ENCODE measurements around the gene GABPB1.
"Not testable (repeated sequence)": the region's sequence is repeated elsewhere in the genome, so short reads cannot be mapped to it uniquely, and the experiment has no call there.

The GABPB1 gene

DNA sequence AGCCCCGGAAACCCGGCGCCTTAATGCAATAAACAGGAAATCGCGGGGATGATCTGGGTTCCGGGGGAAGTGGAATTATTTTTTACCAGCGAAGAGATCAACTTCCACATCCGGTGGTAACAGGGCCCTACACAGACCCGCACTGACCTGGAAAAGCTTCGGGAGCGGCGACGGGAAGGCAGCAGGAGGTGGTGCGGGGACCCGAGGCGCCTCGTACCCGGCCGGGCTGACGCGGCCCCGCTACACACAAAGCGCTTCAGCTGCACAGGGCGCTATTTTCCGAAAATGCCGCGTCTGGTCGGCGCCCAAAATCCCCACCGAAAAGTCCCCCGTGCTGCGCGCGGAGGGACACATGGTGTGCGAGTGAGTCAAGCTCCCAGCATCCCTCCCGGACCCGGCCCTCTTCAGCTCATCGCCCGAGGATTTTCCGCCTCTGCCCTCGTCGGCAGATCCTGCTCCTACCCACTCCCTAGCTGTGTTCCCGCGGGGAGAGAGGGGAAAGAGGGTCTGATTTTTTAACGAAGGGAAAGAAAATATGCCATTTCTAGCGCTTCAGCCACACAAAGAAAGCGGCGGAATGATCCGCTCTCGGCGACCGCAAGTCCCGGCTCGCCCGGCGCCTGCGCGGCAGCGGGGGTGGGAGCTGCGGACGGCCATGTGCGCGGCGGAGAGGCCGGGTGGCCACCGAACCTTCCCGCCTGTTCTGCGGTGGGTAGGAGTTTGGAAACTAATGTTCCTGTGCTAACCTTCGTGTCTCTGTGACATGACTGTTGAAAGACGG lies at the start of gene GABPB1:
TSS of gene GABPB1 (minus strand) at position 361 of the 781 bp plus-strand sequence. CDS start 45,400 bp downstream, outside the sequence.
- DNase-seq = peak; percentile 89

DNA sequence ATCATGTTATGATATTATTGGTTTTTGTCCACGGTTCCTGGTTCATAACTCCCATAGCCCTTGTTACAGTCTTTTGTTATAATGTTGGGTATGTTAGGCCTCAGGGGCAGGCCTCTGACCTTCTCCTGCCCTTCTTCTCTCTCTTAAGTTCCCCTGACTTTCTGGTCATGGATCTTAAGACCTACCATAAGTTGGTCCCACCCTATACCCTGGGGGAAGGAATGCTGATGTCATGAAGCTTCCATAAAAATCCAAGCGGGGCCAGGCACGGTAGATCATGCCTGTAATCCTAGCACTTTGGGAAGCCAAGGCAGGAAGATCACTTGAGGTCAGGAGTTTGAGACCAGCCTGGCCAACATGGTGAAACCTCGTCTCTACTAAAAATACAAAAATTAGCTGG lies 36.6 kb upstream of the GABPB1 start:
- not testable (repeated sequence) for DNase-seq

DNA sequence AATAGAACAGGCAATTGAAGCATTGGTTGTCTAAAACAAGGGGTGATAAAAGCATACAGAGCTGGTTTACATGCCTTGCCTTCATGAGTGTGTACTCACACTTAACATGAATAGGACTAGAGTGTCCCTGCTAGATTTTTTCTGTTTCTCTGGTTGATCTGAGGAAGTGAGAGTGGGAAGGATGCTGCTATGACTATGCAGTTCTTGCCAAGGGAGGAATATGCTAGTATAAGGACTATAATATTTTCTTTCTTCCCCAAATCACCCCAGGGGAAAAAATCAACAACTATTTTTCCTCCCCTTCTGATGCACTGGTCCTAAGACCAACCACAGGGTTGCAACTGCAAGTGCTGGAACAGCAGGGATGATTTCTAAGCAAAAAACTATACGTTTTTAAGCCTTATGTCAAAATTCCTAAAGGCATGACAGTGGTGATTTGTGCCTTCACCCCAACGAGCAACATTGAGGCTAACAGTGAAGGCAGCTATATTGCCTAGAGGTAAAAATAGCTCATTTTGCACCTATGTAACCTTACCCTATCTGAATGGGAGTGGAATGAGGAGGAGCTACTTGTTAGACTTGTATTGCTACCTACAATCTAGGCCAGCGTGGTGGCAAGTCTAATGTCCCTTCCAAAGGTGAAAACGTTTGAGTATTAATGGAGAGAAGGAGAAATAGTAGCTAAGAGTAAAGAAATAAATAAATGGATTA lies 35.7 kb upstream of the GABPB1 start:
- DNase-seq = no peak

DNA sequence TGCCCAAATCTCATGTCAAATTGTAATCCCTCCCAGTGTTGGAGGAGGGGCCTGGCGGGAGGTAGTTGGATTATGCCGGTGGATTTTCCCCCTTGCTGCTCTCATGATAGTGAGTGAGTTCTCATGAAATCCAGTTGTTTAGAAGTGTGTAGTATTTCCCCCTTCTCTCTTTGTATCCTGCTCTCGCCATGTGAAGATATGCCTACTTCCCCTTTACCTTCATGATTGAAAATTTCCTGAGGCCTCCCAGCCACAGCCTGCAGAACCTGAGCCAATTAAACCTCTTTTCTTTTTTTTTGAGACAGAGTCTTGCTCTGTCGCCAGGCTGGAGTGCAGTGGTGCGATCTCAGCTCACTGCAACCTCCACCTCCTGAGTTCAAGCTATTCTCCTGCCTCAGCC lies 27.4 kb upstream of the GABPB1 start:
- DNase-seq = not testable (repeated sequence)

DNA sequence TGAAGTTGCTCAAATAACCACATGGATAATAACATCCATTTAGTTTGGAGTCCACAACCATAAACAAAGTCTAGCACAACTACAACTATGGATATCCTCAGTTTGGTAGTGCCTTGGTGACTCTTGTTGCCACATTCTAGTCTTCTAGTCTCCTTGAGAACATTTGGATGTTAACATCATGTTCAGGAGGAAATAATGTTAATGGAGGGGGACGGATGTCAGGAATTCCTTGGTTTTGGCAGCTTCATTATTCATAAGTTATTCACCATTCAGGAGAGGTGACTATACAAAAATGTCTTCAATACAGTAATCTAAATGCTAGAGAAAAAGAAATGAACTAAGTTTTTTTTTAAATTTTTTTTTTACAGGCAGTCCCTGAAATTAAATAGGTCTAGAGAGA lies 26.4 kb upstream of the GABPB1 start:
- no peak for DNase-seq

DNA sequence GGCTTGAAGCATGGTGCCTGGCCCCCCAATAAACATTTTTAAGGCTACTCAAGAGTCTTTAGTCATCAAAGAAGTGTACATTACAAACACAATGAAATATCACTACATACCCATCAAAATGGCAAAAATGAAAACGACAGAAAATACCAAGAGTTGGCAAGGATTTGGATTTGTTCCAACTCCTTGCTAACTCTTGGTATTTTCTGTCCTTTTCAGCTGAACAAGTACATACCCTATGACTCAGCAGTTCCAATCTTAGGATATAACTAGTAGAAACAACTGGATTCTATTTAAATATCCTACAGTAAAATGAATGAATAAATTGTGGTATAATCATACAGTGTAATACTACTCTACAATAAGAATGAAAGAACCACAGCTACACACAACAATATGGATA lies 25.1 kb upstream of the GABPB1 start:
- no peak for DNase-seq

DNA sequence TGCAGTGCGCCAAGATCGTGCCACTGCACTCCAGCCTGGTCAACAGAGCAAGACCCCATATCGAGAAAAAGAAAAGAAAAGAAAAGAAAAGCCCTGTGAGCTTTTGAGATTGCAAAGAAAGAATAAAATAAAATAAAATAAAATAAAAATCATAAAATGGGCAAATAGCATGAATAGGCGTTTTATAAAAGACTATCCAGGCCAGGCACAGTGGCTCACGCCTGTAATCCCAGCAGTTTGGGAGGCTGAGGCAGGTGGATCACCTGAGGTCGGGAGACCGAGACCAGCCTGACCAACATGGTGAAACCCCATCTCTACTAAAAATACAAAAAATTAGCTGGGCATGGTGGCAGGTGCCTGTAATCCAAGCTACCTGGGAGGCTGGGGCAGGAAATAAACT lies 24.4 kb upstream of the GABPB1 start:
- not testable (repeated sequence) for DNase-seq

DNA sequence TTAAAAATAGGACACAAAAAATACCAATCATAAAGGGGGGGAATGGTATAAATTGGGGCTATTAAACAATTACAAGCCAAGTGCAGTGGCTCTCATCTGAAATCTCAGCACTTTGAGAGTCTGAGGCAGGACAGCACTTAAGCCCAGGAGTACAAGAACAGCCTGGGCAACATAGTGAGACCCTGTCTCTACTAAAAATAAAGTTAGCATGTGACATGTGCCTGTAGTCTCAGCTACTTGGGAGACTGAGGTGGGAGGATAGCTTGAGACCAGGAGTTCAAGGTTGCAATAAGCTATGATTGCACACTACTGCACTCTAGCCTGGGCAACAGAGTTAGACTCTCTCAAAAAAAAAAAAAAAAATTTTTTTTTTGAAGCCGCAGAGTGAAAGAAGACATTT lies 23.8 kb upstream of the GABPB1 start:
- DNase-seq = no peak

DNA sequence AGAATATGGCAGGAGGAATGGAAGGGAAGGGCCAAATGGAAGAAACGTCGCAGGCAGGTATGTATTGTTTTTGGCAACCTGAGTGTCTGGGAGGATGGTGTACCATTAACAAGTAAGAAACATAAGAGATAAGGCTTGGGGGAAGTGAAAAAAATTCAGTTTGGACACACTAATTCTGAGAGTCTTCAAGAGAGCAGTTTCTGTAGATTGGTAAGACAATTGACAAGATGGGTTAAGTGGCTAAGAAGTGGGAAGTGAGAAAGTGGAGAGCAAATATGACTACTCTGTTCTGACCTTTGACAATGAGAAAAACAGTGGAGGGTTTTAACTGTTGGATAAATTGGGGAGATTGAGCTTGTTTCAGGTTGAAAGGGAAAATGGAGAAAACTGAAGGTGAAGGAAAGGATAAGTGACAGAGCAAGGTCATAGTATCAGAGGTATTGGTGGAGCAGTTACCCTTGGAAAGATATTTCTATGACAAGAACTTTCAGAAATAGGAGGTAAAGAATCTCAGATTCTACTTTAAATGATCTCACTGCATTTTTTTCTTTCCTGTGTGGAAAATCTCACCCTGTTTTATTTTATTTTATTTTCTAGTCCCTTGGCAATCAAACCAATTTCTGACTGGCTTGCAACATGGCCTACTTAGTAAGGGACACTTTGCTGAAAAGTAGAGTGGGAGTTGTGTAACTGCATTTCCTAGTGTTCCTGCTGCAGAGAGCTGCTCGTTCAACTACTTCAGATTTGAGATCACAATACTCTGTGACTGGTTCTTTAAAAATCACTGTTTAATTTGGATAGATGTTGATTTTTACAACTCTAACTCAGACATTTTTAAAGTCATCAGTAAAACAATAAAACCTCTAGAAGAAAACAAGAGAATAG lies 23.1 kb upstream of the GABPB1 start:
- no peak for DNase-seq

DNA sequence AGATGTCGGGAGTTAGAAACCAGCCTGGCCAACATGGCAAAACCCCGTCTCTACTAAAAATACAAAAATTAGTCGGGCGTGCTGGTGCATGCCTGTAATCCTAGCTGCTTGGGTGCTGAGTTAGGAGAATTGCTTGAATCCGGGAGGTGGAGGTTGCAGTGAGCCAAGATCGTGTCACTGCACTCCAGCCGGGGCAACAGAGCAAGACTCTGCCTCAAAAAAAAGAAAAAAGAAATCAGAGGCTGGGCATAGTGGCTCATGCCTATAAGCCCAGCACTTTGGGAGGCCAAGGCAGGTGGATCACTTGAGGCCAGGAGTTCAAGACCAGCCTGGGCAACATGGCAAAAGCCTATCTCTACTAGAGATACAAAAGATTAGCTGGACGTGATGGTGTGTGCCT lies 14.6 kb upstream of the GABPB1 start:
- DNase-seq = not testable (repeated sequence)

DNA sequence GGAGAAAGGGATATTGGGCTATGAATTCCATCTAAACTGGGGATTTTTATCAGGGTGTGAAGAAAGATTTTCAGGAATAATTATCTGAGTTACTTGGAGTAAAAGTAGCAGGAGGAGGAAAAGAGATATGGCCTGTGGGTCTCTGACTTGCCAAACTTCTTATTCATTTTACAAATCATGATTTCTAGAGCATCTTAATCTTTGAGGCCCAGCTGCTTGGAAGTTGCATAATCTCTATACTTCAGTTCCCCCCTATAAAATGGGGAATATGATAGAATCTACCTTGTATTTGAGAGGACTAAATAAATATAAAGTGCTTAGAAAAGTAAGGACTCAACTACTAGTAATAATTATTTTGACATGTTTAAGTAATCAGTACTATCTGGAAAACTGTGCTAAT lies 11.0 kb upstream of the GABPB1 start:
- no peak for DNase-seq

DNA sequence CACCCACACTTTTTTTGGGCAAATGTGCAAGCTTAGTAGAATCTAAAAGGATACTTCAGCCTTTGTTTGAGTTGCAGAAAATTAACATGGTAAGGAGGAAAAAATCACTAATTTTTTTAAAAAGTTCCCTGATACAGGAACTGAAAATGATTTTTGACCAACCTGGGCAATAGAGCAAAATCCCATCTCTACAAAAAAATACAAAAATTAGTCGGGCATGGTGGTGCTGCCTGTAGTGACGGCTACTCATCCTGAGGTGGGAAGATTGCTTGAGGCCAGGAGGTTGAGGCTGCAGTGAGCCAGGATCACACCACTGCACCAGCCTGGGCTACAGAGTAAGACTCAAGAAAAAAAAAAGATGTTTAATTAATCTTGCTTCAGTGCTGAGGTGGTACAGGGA lies 10.6 kb upstream of the GABPB1 start:
- DNase-seq = no peak

DNA sequence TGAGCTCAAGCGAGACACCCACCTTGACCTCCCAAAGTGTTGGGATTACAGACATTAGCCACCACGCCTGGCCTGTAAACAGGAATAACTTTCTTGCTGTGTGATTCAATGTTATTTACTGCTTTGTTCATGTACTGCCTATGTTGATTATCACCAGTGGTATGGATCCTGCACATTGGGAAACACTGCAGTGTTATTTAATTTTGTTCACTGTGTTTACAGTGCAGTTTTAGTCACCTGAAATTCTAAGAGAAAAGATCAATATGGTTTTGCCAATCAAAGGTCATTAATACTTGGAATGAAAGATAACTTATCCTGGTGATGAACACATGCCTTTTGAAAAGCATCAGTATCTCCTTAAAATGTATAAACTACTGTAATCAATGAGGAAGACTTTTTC lies 8.6 kb upstream of the GABPB1 start:
- no peak for DNase-seq

DNA sequence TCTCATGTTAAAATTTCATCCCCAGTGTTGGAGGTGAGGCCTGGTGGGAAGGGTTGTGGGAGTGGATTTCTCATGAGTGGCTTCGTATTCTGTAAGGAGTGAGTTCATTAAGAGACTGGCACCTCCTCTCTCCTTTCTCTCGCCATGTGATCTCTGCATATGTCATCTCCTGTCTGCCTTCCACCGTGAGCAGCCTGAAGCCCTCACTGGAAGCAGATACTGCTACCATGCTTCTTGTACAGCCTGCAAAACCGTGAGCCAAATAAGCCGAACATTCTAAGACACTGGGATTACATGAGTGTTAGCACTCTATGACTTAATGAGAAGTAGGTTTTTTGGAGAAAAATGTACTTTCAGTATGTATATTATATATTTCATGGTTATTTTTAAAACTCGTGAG lies 6.8 kb upstream of the GABPB1 start:
- DNase-seq = no peak

DNA sequence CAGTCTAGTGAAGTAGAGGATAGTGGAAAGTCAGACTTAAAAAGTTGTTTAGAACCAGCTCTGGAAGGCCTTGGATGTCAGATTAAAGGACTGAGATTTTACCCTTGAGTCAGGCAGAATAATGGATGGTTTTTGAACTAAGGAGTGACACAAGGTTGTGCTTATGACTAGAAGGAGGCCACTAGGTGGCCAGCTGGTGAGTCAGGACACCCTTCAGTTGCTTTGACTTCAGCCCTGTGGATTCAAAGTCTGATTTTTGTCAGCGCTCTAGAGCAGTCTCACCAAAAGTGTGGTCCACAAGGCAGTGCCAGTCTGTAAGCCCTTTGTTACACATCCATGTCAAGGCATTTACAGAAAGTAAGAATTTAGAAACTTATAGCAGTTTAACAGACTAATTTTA lies 3.8 kb upstream of the GABPB1 start:
- peak; percentile 58 for DNase-seq

DNA sequence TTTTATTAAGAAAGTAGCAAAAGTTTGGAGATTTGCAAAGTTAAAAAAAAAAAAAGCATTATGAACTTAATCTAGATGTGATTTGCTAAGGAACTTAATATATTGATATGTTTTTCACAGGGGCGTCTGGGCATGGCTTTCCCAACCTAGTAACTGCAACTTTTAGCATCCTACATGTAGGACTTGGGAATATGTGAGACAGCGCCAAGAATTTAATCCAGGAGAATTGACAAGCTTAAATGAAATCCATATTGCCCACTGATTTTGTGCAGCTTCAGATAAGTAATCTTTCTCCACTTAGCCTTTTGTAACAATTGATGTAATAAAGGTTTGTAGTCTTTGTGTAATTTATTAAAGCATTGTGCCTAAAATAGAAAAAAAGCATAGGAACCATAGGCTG lies 982 bp upstream of the GABPB1 start:
- DNase-seq = no peak

DNA sequence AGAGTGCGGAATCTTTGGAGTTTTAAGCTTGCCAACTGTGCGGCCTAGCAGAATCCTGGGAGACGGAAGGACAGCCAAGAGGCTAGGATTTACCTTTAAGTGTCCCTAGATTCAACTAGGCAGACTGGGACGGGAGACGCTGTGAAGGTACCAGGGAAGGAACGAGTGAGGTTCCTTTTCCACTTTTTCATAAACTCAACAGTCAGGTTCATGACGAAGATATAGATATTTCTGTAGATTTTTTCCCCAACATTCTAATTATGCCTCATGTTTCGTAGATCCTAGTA lies 564 bp upstream of the GABPB1 start:
- DNase-seq = no peak

DNA sequence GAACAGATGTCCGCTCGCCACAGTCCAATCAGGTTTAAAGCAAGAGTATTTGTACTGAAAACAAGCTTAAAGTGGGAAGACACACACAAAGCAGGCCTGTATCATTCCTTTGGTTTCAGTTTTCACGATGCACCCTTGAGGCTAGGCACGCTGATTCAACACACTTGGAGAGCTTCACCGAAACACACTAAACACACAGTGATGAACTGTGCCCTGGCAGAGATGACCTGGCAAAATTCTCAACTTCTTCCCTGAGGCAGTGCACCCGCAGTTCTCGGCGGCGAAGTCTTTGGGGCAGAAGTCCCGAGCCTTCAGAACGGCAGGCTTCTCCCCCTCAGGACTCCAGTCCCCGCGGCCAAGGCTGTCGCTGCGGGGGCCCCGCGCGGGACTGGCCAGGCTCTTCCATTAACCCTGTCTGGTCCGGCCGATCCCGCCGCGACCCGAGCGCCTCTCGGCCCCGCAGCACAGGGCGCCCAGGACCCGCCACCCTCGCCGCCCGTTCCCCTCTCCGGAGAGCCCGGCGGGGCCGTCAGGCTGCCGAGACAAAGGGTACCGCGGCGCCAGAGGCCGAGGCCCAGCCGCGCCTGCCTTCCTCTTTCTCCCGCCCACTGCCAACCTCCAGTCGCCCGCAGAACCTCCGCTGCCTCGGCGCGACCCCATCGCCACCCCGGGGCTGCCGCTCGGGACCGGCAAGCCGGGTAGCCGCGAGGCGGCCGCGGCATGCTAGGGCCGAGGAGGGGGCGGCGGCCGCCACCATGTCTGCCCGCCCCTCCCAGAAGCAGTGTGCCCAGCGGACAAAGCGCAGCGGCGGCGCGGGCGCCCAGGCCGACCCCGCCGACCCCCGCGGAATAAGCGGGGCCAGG lies 792 bp downstream of the GABPB1 start:
- peak; percentile 76 for DNase-seq

DNA sequence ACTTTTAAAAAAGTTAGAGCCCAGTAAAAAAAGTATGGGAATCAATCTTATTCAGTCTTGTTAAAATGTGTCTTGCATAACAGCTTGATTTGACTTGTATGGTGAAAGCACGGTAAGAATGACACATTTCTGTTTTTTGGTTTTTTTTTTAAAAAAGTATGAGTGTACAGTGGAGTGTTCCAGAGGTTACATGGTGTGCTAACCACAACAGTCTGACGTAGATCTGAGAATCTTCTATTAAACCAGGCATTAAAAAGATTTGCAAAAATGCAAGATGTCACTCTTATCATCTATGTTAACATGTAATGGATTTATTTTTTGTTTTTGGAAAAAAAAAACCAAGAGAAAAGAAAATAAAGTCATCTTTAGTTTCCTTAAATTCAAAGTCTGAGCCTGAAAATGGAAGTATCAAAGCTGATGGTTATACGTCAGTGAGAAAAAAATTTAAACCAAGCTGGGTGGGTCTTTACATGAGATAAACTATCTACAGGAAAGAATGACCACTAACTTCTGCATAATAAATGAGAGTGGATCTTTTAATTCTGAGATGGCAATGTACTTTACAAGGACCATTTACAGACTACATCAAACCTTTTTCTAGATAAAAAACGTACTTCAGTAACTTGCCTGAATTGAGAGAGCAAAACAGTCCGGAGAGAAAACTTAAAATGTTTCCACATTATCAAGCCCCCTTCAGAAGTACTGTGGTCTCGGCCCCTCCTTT lies 1.6 kb downstream of the GABPB1 start:
- DNase-seq = peak; percentile 92

DNA sequence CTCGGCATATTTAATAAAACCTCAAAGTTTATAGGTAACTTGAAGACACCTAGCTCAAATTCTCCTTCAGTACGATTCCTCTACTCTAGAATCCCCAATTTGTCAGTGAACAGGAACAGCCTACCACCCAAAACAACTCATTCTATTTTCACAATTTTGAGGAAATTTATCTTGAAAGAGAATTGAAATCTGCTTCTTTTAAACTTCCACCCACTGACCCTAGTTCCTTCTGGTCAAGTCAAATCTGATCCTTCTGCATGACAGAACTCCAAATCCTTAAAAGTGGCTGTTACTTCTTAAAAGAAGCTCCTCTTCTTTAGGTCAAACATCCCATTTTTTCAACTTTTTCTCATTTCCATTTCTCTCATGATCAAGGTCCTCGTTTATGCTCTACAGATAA lies 4.4 kb downstream of the GABPB1 start:
- no peak for DNase-seq

DNA sequence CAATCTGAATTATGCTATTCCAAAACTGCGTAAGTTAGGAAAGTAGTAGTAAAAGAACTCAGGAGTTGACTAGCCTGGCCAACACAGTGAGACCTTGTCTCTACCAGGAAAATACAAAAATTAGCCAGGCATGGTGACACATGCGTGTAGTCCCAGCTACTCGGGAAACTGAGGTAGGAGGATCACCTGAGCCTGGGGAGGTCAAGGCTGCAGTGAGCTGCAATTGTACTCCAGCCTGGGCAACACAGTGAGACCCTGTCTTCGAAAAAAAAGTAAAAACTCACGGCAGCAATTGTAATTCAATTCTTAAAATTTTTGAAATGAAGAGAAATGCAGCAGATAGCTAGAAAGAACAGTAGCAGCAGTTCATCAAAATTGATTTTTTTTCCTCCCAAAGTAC lies 9.7 kb downstream of the GABPB1 start:
- no peak for DNase-seq

DNA sequence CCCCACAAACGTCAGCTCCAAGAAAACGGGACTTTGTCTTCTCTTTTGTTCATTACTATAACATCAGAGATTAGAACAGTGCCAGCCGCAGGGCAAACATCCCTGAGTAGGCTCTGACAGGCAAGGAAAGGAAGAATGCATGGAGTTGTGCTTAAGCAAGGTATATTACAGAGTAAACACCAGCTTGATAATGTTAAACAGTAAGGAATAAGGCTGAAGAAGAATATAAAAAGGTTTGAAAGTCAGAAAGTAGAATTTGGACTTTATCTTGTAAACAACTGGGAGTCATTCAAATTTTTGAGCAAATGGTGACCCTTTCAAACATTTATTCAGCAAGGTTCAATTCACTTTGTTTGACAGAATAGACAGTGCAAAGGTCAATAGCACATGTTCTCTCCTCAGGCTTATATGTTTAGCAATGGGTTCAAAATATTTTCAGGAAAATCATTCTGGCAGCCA lies 11.0 kb downstream of the GABPB1 start:
- no peak for DNase-seq

Data from HCEC 1CT (cell line).